Endothelial cell of umbilical vein (primary cell): Measurements from ENCODE around the gene KCNMA1.

Experiments
- CTCF ChIP-seq, 2 donors: IDR thresholded peaks; 1 replicate in 1 of 2; 2 replicates in 1 of 2; pipeline ENCODE4 v1.5.1; 2011; ENCODE audit warnings: low read length in 2 of 2, mild to moderate bottlenecking in 2 of 2, moderate library complexity in 2 of 2, control low read depth in 1 of 2, inconsistent platforms in 1 of 2, low read depth in 1 of 2; ENCODE audit not compliant: insufficient read depth in 1 of 2; ENCODE audit errors: extremely low read depth in 1 of 2
- FOS ChIP-seq: IDR thresholded peaks from 2 replicates; pipeline ENCODE4 v1.6.1; 2011; ENCODE audit warnings: mild to moderate bottlenecking, low read length, moderate library complexity, borderline replicate concordance; ENCODE audit not compliant: insufficient read depth
- MYC ChIP-seq: IDR thresholded peaks from one replicate; pipeline ENCODE4 v1.6.1; 2011; ENCODE audit warnings: mild to moderate bottlenecking, low read depth, low read length
- POLR2A ChIP-seq: IDR thresholded peaks from 2 replicates; pipeline ENCODE4 v1.6.1; 2012; ENCODE audit warnings: low read depth, mild to moderate bottlenecking, control low read depth, low read length
- POLR2AphosphoS5 ChIP-seq: IDR thresholded peaks from 2 replicates; pipeline ENCODE4 v1.6.1; 2012; ENCODE audit warnings: low read depth, mild to moderate bottlenecking, control low read depth, low read length, moderate library complexity; ENCODE audit not compliant: insufficient read depth

- no peak for TF ChIP-seq CTCF (IDR thresholded peaks at IDR 0.05; ENCODE audit: extremely low read depth in 1 of 2, insufficient read depth in 1 of 2, low read depth in 1 of 2, low read length in 2 of 2)
- TF ChIP-seq FOS: no peak
- no peak for TF ChIP-seq POLR2AphosphoS5
- TF ChIP-seq POLR2A: no peak
- no peak for TF ChIP-seq MYC
Measured at GRCh38 chr10:77090381-77091356, 546.9 kb downstream of the KCNMA1 start.
